ENCODE results near the gene TCP10L. TPM values are rescaled to one million over a fixed set of nuclear protein-coding genes. Genes with fewer than 3 reads are reported as not detected.

The TCP10L gene
- total and polyA plus RNA-seq, 2 of the 13 experiments (the other 11 are each of a cell fraction or from before 2014, with no cell fraction given) = 0.90 to 2.4 TPM

GRCh38 chr21:32572574-32573420 lies 12.5 kb downstream of the TCP10L start (continued):
- TF ChIP-seq ZNF609 (CRISPR knock-in tag; IDR thresholded peaks at IDR 0.05; ENCODE audit: borderline replicate concordance) (0 out of 2 replicates have a peak, but pooled peaks have one; percentile 23), ATF7 (IDR thresholded peaks at IDR 0.05) (peak; percentile 92), ATF7 (CRISPR knock-in tag; IDR thresholded peaks at IDR 0.05) (0 out of 2 replicates have a peak, but pooled peaks have one; percentile 5), ZNF292 (CRISPR knock-in tag; IDR thresholded peaks at IDR 0.05; ENCODE audit: borderline replicate concordance, low read depth) (peak; percentile 17; the same call in 1 of the 2 replicates), ZFY (CRISPR knock-in tag; IDR thresholded peaks at IDR 0.05) (0 out of 2 replicates have a peak, but pooled peaks have one; percentile 35), SCMH1 (CRISPR knock-in tag; IDR thresholded peaks at IDR 0.05; ENCODE audit: borderline replicate concordance) (no peak), NONO (IDR thresholded peaks at IDR 0.05) (no peak), NONO (CRISPR knock-in tag; conservative IDR thresholded peaks at IDR 0.05) (no peak), ZNF276 (CRISPR knock-in tag; IDR thresholded peaks at IDR 0.05; ENCODE audit: low read depth) (no peak), RARA (CRISPR knock-in tag; IDR thresholded peaks at IDR 0.05) (no peak), GABPB1 (CRISPR knock-in tag; IDR thresholded peaks at IDR 0.05) (0 out of 2 replicates have a peak, but pooled peaks have one; percentile 21), NR2F1 (CRISPR knock-in tag; IDR thresholded peaks at IDR 0.05) (no peak), ZBTB4 (CRISPR knock-in tag; IDR thresholded peaks at IDR 0.05; ENCODE audit: borderline replicate concordance) (peak; percentile 36; the same call in 1 of the 2 replicates), BORCS8-MEF2B (CRISPR knock-in tag; IDR thresholded peaks at IDR 0.05) (0 out of 2 replicates have a peak, but pooled peaks have one; percentile 59), KLF12 (CRISPR knock-in tag; IDR thresholded peaks at IDR 0.05; ENCODE audit: borderline replicate concordance) (0 out of 2 replicates have a peak, but pooled peaks have one; percentile 40), ZFP90 (CRISPR knock-in tag; IDR thresholded peaks at IDR 0.05; ENCODE audit: borderline replicate concordance) (0 out of 2 replicates have a peak, but pooled peaks have one; percentile 46), CREM (IDR thresholded peaks at IDR 0.05) (0 out of 2 replicates have a peak, but pooled peaks have one; percentile 21), CREM (CRISPR knock-in tag; IDR thresholded peaks at IDR 0.05) (no peak)

Data from HepG2 (cell line).